Hypothalamus (tissue), 51 donors: ENCODE measurements around the gene HAGH.

Source experiments
- DNase-seq, 51 donors: peaks; one replicate each; lab custom pipeline; 2025; lab: John Stamatoyannopoulos, UW

The HAGH gene

DNA sequence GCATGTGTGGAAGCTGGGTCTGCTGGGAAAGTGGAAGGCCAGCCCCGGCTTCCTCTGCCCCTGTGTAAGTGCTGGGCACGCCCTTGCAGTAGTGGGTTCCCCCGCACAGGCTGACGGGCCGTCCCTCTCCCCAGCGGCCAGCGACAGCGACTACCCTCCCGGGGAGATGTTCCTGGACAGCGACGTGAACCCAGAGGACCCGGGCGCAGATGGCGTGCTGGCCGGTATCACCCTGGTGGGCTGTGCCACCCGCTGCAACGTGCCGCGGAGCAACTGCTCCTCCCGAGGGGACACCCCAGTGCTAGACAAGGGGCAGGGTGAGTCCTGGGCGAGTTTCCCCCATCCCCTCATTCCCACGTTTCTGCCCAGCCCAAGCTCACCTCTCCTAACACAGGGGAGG lies 60.8 kb downstream of the HAGH start:
- DNase-seq = no peak

DNA sequence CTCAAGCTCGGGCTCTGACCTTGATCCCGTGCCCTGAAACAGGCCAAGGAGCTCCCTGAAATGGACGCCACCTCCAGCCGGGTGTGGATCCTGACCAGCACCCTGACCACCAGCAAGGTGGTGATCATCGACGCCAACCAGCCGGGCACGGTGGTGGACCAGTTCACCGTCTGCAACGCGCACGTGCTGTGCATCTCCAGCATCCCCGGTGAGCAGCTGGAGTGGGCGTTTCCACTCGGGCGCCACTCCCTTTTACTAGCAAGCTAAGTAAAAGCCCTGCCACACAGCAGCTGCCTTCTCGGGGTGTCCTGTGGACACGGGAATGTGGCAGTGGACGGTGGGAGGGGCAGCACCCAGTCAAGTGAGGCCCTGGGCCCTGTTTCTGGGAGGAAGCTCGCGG lies 61.7 kb downstream of the HAGH start:
- no peak for DNase-seq

DNA sequence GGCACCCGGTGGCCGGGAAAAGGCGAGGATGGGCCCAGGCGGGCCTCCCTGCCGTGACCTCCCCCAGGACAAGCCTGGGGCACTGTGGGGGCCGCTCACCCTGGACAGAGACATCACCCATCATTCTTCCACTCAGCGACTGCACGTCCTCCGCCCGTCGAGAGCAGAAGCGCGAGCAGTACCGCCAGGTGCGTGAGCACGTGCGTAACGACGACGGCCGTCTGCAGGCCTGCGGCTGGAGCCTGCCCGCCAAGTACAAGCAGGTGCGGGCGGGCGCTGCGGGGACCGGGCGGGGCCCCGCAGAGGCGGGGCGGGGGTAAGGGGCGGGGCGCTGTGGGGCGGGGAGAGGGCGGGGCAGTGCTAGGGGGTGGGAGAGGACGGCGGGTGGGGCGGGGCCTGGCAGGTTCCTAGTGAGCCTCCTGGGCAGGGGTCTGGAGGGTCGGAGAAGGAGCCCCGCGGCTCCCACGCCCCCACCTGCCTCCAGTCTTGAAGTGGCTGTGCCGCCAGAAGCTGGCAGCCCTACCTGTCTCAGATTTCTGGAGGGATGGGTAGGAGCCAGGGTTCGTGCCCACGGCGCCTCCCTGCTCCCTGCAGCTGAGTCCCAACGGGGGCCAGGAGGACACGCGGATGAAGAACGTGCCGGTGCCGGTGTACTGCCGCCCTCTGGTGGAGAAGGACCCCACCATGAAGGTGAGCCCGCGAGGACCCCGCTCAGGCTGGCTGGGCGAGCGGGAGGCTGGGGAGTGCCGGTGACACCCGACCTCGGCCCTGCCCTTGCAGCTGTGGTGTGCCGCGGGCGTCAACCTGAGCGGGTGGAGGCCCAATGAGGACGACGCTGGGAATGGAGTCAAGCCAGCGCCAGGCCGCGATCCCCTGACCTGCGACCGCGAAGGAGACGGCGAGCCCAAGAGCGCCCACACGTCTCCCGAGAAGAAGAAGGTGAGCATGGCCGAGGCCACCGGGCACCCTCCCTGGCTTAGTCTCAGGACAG lies 62.8 kb downstream of the HAGH start:
- peak in 3 of 51 donors; percentile 16 to 27 (median 16) for DNase-seq

DNA sequence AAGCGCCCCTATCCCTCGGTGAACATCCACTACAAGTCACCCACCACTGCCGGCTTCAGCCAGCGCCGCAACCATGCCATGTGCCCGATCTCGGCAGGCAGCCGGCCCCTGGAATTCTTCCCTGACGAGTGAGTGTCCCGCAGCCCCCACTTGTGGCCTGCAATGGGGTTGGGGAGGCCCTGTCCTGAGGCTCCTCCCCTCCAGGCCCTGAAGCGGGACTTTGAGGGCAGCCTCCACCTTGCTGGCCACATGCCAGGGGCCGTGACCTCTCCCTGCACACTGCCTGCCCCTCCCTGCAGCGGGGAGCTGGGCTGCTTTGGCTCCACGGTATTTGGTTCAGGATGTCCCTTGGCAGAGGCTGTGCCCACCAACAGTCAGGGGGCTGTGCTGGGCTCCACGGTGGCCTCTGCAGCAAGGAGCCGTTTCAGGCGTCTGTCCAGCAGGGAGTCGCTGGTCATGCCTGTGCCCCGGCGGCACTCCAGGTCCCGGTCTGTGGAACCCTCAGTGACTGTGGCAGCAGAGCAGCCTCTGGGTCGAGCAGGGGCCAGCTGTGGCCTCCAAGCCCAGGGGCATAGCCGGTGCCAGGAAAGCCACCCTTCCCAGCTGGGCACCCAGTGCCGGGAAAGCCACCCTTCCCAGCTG lies 63.6 kb downstream of the HAGH start:
- DNase-seq = no peak

DNA sequence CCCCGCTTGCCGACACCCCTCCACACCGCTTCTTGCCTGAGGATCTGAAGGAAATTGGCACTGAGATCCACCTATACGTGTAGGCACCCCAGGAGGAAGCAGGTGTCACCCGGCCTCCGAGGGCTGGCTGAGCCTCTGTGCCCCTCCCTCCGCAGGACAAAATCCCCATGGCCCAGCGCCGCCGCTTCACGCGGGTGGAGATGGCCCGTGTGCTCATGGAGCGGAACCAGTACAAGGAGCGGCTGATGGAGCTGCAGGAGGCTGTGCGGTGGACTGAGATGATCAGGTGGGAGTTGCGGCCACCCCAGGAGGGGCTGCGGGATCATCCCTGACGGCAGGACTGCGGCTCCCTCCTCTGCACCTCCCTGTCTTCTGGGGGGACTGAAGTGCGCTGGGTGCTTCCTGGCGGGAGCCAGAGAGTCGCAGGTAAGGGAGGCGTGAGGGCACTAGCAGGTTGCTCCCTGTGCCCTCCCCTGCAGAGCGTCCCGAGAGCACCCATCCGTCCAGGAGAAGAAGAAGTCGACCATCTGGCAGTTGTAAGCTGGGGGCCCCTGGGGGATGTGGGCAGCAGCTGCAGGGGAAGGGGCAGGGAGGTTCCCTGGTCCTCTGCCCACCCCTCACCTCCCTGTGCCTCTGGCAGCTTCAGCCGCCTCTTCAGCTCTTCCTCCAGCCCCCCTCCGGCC lies 64.3 kb downstream of the HAGH start:
- no peak for DNase-seq

DNA sequence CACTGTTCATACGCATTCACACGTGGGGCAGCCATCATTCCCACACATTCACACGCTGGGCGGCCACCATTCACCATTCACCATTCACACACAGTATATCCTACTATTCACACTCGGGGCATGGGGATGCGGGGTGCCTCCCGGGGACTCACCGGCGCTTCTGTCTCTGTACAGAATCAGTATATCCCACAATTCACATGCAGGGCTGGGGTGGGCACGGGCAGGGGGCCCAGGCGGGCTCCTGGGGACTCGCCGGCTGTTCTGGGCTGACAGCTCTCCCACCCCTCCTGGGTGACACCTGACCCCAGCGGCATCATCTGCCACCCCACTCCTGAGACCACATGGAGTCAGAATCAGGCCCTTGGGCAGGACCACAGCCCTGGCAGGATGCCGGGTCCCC lies 64.9 kb downstream of the HAGH start:
- no peak for DNase-seq

DNA sequence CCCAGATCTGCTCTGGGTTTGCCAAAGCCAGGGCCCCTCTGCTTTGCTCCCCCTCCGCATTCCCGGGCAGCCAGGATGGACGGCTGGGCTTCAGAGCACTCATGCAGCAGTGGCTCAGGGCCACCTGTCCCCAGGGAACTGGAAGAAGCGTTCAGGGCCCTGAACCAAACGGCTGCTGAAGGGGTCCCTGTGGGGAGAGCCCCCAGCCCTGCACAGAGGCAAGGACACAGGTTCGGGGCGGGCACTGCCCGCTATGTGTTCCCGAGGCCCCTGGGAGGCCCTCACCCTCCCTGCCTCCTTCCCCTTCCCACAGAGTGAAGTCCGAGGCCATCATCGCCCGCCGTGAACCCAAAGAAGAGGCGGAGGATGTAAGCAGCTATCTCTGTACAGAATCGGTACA lies 65.7 kb downstream of the HAGH start:
- DNase-seq = no peak

DNA sequence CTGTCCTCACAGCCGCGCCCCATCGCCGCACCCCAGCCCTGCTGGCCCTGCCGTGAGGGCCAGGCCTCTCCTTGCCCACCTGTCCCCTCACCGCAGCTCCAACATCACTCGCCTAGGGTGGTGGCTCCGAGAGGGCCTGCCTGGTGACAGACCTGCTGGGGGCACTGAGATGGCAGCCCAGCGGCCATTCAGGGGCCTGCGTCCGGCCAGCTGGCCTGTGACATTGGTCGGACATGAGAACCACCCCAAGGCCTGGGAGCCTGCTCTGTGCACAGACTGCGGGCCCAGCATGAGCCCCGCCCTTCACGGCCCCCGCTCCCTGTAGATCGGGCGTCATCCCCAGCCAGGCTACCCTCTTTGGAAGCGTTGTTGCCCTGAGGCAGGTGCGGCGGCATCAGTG lies 67.1 kb downstream of the HAGH start:
- DNase-seq = no peak

DNA sequence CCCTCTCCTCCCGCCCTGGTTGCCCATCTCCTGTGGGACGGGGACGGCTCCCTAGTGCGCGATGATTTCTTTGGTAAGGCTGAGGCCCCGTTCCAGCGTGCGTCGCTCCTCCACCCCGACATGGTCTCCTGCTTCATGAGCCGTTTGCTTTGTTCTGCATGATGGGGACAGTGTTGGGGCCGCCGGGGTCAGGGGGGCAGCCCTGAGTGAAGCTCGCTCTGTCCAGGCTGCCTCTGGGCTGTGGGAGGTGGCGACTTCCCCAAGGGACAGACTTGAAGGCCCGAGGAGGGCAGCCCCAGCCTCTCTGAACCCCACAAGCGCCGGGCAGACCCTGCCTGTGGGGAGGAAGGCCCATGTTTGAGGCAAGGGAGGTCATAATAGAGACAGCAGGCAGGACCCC lies 67.7 kb downstream of the HAGH start:
- no peak for DNase-seq

DNA sequence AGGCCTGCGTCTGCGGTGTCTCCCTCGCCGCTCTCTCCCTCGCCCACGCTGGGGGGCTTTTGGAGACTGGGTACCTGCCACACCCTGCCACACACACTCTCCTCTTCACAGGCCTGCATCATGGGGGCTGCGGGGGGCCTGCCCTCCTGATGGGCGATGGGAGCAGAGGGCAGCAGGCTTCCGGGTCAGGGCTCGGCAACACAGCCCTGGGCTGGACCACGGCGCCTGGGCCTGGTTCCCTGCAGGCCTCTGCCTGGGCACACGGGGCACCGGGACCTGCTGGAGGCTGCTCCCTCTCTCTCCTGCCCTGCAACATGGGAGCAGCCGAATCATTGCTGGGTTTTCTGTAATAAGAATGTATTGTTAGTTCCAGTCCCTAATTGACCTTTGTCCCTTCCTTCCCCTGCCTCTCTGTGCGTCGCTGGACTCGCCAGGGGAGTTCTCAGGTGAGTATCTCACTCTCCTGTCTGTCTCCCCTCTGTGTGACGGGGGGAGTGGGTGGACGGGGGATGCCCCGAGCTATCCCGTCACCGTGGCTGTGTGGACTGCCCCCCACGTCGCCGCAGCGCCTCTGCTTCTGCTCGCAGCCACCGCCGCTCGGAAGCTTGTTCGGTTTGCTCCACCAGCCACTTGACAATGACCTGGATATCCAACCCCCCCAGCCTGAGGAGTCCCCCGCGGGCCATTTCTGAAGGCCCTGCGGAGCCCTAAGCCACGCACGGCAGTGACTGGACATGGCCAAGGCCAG lies 68.7 kb downstream of the HAGH start:
- no peak for DNase-seq
